GM23338 (cell line): ENCODE measurements around the gene UBA3. TPM values are rescaled to one million over a fixed set of nuclear protein-coding genes. Genes with fewer than 3 reads are reported as not detected.

Source experiments
- ATAC-seq: fragments of 200-7000 bp; cut with Tn5 transposase; 3 replicates; pipeline ENCODE4 v1.9.1; 2020
- DNase-seq: peaks from one replicate; pipeline ENCODE4 v3.0.0-alpha.2; 2015; ENCODE audit warnings: low spot score
- H2AFZ ChIP-seq: fragments of 200-600 bp; sonication (generic); 2 replicates; pipeline ENCODE4 v1.8.0; 2016; ENCODE audit warnings: antibody characterized with exemption, mild to moderate bottlenecking, moderate library complexity
- H3F3A ChIP-seq: fragments of 200-600 bp; sonication (generic); replicated peaks from 2 replicates; pipeline ENCODE4 v1.8.0; 2017; ENCODE audit warnings: antibody characterized with exemption, mixed run types, low read depth
- H3K27ac ChIP-seq: fragments of 200-600 bp; sonication (generic); 2 replicates; pipeline ENCODE4 v1.6.1; 2016; ENCODE audit warnings: low read depth
- H3K27me3 ChIP-seq: fragments of 200-600 bp; sonication (generic); 2 replicates; pipeline ENCODE4 v1.8.0; 2016; ENCODE audit warnings: mild to moderate bottlenecking, mixed run types, moderate library complexity; ENCODE audit not compliant: insufficient read depth
- H3K36me3 ChIP-seq: fragments of 200-600 bp; sonication (generic); 2 replicates; pipeline ENCODE4 v1.8.0; 2016; ENCODE audit warnings: mild to moderate bottlenecking; ENCODE audit not compliant: insufficient read depth
- H3K4me1 ChIP-seq: fragments of 200-600 bp; sonication (generic); 2 replicates; pipeline ENCODE4 v1.8.0; 2016; ENCODE audit warnings: mild to moderate bottlenecking, moderate library complexity; ENCODE audit not compliant: insufficient read depth
- H3K4me2 ChIP-seq: fragments of 200-600 bp; sonication (generic); 2 replicates; pipeline ENCODE4 v1.7.1; 2017; ENCODE audit warnings: mixed run types
- H3K4me3 ChIP-seq: fragments of 200-600 bp; sonication (generic); 2 replicates; pipeline ENCODE4 v1.6.1; 2016; ENCODE audit warnings: mixed run types
- H3K79me2 ChIP-seq: fragments of 200-600 bp; sonication (generic); replicated peaks from 2 replicates; pipeline ENCODE4 v1.8.0; 2017; ENCODE audit warnings: mild to moderate bottlenecking; ENCODE audit not compliant: insufficient read depth
- H3K9me2 ChIP-seq: fragments of 200-600 bp; sonication (generic); 2 replicates; pipeline ENCODE4 v1.8.0; 2017; ENCODE audit not compliant: insufficient read depth
- H4K20me1 ChIP-seq: fragments of 200-600 bp; sonication (generic); replicated peaks from 2 replicates; pipeline ENCODE4 v1.8.0; 2017; ENCODE audit warnings: mild to moderate bottlenecking; ENCODE audit not compliant: insufficient read depth
- H3K27ac Mint-ChIP-seq: 2 replicates; pipeline ENCODE4 v1.8.0; 2020; ENCODE audit warnings: inconsistent platforms, mild to moderate bottlenecking, moderate library complexity, mixed read lengths
- H3K27me3 Mint-ChIP-seq: 3 replicates; pipeline ENCODE4 v1.8.0; 2022; ENCODE audit warnings: low read depth, mild to moderate bottlenecking, moderate library complexity, mixed read lengths, inconsistent platforms; ENCODE audit not compliant: insufficient read depth, poor library complexity
- H3K36me3 Mint-ChIP-seq: 3 replicates; pipeline ENCODE4 v1.8.0; 2021; ENCODE audit warnings: low read depth, mild to moderate bottlenecking, inconsistent platforms, moderate library complexity, mixed read lengths
- H3K4me1 Mint-ChIP-seq: 3 replicates; pipeline ENCODE4 v1.8.0; 2020; ENCODE audit warnings: mild to moderate bottlenecking, inconsistent platforms, mixed read lengths
- H3K4me3 Mint-ChIP-seq: 3 replicates; pipeline ENCODE4 v1.8.0; 2021; ENCODE audit warnings: moderate library complexity, mild to moderate bottlenecking, inconsistent platforms, mixed read lengths
- H3K9me3 Mint-ChIP-seq: 3 replicates; pipeline ENCODE4 v1.8.0; 2020; ENCODE audit warnings: moderate library complexity, mild to moderate bottlenecking, inconsistent platforms, mixed read lengths
- CREB1 ChIP-seq: fragments of 250-450 bp; sonication (Bioruptor Pico); IDR thresholded peaks from 2 replicates; pipeline ENCODE4 v1.5.0; 2020; ENCODE audit warnings: low read depth, mild to moderate bottlenecking, moderate library complexity
- EZH2 ChIP-seq: fragments of 200-600 bp; sonication (generic); IDR thresholded peaks from one replicate; pipeline ENCODE4 v1.8.0; 2017; ENCODE audit warnings: antibody characterized with exemption, mild to moderate bottlenecking, low read depth; ENCODE audit not compliant: unreplicated experiment
- EZH2phosphoT487 ChIP-seq: fragments of 200-600 bp; sonication (generic); IDR thresholded peaks from one replicate; pipeline ENCODE4 v1.8.1; 2018; ENCODE audit warnings: antibody characterized with exemption; ENCODE audit not compliant: unreplicated experiment
- JUNB ChIP-seq: IDR thresholded peaks from one replicate; pipeline ENCODE4 v1.6.1; 2016; ENCODE audit warnings: antibody characterized with exemption; ENCODE audit not compliant: unreplicated experiment
- NANOG ChIP-seq: IDR thresholded peaks from 2 replicates; pipeline ENCODE4 v1.6.1; 2016; ENCODE audit warnings: antibody characterized with exemption, borderline replicate concordance
- STAT1 ChIP-seq: IDR thresholded peaks from one replicate; pipeline ENCODE4 v1.6.1; 2016; ENCODE audit warnings: antibody characterized with exemption; ENCODE audit not compliant: unreplicated experiment
- ZNF114 ChIP-seq: fragments of 250-450 bp; sonication (Bioruptor Pico); IDR thresholded peaks from 2 replicates; pipeline ENCODE4 v1.5.0; 2020; ENCODE audit warnings: mild to moderate bottlenecking, moderate library complexity
- ZNF331 ChIP-seq: fragments of 250-450 bp; sonication (Bioruptor Pico); IDR thresholded peaks from 2 replicates; pipeline ENCODE4 v1.5.0; 2020; ENCODE audit warnings: low read depth, mild to moderate bottlenecking, moderate library complexity
- polyA plus RNA-seq: library from polyadenylated mRNA; unstranded; fragments of >200 nt; fragmentation: Nextera tagmentation; extraction: Ambion mirVana; gene quantifications from 2 replicates; pipeline ENCODE4 v1.2.1, GENCODE V29; 2016
- total RNA-seq: library from RNA; depleted of rRNA; stranded (reverse); fragments of >200 nt; shearing (Covaris generic); gene quantifications from 2 replicates; pipeline ENCODE4 v1.2.3, GENCODE V29; 2014
- TF ChIP-seq, protein P1 (sequence below): IDR thresholded peaks from one replicate; pipeline ENCODE4 v1.6.1; 2018; ENCODE audit warnings: antibody characterized with exemption; ENCODE audit not compliant: unreplicated experiment
- TF ChIP-seq, protein P2 (sequence below), 2 experiments: fragments of 200-600 bp in 1 of 2; sonication (generic) in 1 of 2; conservative IDR thresholded peaks; 2 replicates each; pipeline versions ENCODE4 v1.5.1 to v1.6.1; 2016 to 2017; ENCODE audit warnings: antibody characterized with exemption in 2 of 2, low read depth in 2 of 2, mild to moderate bottlenecking in 2 of 2, moderate library complexity in 1 of 2
- TF ChIP-seq, protein P3 (sequence below): IDR thresholded peaks from 2 replicates; pipeline ENCODE4 v1.6.1; 2016; ENCODE audit warnings: antibody characterized with exemption
- TF ChIP-seq, protein P4 (sequence below): fragments of 250-450 bp; sonication (Bioruptor Pico); IDR thresholded peaks from 2 replicates; pipeline ENCODE4 v1.5.0; 2020; ENCODE audit warnings: mild to moderate bottlenecking, moderate library complexity

The UBA3 gene
- total and polyA plus RNA-seq, 2 experiments from 2014 or later, result 53.2 to 85.3 TPM

DNA sequence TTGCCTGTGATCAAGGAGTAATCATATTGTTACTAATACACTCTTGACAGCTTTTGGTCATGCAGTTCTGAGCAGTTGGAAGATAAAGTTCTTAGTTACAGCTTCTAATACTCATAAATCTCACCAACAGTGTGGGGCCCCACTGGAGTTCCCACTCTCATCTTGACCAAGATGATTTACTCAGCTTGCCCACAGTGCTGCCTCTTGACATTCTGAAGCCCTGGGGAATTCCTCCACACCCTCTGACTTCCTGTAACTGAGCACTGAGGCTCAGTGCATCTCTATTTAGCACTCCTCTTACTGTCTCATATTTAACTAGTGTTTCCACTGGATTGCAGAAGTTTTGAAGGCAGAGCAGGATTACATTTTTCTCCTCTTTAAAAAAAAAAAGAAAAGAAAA is 2.6 kb upstream of the UBA3 start:
- ATAC-seq, result no peak
- H3K4me3 Mint-ChIP-seq, result no peak overlapping the region
- H3K79me2 ChIP-seq, result peaks cover 24% of the 10 kb centered on the region

More for the DNA sequence above, 2.6 kb upstream of the UBA3 start:
- Histone ChIP-seq H3K36me3 (no peaks in the 10 kb centered on the region), H3K4me1 (peaks cover 37% of the 10 kb centered on the region), H4K20me1 (no peaks in the 10 kb centered on the region), H3K27ac (no peak overlapping the region), H3K27me3 (no peaks in the 10 kb centered on the region), H3K4me3 (no peak overlapping the region), H3K4me2 (no peak overlapping the region), H3F3A (no peaks in the 10 kb centered on the region), H3K9me2 (no peaks in the 10 kb centered on the region), H2AFZ (no peak overlapping the region)
- no peak for TF ChIP-seq EZH2phosphoT487
- TF ChIP-seq, protein P1, sequence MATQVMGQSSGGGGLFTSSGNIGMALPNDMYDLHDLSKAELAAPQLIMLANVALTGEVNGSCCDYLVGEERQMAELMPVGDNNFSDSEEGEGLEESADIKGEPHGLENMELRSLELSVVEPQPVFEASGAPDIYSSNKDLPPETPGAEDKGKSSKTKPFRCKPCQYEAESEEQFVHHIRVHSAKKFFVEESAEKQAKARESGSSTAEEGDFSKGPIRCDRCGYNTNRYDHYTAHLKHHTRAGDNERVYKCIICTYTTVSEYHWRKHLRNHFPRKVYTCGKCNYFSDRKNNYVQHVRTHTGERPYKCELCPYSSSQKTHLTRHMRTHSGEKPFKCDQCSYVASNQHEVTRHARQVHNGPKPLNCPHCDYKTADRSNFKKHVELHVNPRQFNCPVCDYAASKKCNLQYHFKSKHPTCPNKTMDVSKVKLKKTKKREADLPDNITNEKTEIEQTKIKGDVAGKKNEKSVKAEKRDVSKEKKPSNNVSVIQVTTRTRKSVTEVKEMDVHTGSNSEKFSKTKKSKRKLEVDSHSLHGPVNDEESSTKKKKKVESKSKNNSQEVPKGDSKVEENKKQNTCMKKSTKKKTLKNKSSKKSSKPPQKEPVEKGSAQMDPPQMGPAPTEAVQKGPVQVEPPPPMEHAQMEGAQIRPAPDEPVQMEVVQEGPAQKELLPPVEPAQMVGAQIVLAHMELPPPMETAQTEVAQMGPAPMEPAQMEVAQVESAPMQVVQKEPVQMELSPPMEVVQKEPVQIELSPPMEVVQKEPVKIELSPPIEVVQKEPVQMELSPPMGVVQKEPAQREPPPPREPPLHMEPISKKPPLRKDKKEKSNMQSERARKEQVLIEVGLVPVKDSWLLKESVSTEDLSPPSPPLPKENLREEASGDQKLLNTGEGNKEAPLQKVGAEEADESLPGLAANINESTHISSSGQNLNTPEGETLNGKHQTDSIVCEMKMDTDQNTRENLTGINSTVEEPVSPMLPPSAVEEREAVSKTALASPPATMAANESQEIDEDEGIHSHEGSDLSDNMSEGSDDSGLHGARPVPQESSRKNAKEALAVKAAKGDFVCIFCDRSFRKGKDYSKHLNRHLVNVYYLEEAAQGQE, result no peak
- TF ChIP-seq STAT1, result no peak
- TF ChIP-seq JUNB, result no peak
- no peak for TF ChIP-seq CREB1
- TF ChIP-seq, protein P2, sequence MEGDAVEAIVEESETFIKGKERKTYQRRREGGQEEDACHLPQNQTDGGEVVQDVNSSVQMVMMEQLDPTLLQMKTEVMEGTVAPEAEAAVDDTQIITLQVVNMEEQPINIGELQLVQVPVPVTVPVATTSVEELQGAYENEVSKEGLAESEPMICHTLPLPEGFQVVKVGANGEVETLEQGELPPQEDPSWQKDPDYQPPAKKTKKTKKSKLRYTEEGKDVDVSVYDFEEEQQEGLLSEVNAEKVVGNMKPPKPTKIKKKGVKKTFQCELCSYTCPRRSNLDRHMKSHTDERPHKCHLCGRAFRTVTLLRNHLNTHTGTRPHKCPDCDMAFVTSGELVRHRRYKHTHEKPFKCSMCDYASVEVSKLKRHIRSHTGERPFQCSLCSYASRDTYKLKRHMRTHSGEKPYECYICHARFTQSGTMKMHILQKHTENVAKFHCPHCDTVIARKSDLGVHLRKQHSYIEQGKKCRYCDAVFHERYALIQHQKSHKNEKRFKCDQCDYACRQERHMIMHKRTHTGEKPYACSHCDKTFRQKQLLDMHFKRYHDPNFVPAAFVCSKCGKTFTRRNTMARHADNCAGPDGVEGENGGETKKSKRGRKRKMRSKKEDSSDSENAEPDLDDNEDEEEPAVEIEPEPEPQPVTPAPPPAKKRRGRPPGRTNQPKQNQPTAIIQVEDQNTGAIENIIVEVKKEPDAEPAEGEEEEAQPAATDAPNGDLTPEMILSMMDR (conservative IDR thresholded peaks at IDR 0.05; ENCODE audit: low read depth in 2 of 2), result no peak
- TF ChIP-seq NANOG, result no peak
- TF ChIP-seq, protein P3, sequence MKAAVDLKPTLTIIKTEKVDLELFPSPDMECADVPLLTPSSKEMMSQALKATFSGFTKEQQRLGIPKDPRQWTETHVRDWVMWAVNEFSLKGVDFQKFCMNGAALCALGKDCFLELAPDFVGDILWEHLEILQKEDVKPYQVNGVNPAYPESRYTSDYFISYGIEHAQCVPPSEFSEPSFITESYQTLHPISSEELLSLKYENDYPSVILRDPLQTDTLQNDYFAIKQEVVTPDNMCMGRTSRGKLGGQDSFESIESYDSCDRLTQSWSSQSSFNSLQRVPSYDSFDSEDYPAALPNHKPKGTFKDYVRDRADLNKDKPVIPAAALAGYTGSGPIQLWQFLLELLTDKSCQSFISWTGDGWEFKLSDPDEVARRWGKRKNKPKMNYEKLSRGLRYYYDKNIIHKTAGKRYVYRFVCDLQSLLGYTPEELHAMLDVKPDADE, result no peak
- no peak for TF ChIP-seq ZNF114 (CRISPR knock-in tag)
- TF ChIP-seq EZH2, result no peak
- TF ChIP-seq, protein P4, sequence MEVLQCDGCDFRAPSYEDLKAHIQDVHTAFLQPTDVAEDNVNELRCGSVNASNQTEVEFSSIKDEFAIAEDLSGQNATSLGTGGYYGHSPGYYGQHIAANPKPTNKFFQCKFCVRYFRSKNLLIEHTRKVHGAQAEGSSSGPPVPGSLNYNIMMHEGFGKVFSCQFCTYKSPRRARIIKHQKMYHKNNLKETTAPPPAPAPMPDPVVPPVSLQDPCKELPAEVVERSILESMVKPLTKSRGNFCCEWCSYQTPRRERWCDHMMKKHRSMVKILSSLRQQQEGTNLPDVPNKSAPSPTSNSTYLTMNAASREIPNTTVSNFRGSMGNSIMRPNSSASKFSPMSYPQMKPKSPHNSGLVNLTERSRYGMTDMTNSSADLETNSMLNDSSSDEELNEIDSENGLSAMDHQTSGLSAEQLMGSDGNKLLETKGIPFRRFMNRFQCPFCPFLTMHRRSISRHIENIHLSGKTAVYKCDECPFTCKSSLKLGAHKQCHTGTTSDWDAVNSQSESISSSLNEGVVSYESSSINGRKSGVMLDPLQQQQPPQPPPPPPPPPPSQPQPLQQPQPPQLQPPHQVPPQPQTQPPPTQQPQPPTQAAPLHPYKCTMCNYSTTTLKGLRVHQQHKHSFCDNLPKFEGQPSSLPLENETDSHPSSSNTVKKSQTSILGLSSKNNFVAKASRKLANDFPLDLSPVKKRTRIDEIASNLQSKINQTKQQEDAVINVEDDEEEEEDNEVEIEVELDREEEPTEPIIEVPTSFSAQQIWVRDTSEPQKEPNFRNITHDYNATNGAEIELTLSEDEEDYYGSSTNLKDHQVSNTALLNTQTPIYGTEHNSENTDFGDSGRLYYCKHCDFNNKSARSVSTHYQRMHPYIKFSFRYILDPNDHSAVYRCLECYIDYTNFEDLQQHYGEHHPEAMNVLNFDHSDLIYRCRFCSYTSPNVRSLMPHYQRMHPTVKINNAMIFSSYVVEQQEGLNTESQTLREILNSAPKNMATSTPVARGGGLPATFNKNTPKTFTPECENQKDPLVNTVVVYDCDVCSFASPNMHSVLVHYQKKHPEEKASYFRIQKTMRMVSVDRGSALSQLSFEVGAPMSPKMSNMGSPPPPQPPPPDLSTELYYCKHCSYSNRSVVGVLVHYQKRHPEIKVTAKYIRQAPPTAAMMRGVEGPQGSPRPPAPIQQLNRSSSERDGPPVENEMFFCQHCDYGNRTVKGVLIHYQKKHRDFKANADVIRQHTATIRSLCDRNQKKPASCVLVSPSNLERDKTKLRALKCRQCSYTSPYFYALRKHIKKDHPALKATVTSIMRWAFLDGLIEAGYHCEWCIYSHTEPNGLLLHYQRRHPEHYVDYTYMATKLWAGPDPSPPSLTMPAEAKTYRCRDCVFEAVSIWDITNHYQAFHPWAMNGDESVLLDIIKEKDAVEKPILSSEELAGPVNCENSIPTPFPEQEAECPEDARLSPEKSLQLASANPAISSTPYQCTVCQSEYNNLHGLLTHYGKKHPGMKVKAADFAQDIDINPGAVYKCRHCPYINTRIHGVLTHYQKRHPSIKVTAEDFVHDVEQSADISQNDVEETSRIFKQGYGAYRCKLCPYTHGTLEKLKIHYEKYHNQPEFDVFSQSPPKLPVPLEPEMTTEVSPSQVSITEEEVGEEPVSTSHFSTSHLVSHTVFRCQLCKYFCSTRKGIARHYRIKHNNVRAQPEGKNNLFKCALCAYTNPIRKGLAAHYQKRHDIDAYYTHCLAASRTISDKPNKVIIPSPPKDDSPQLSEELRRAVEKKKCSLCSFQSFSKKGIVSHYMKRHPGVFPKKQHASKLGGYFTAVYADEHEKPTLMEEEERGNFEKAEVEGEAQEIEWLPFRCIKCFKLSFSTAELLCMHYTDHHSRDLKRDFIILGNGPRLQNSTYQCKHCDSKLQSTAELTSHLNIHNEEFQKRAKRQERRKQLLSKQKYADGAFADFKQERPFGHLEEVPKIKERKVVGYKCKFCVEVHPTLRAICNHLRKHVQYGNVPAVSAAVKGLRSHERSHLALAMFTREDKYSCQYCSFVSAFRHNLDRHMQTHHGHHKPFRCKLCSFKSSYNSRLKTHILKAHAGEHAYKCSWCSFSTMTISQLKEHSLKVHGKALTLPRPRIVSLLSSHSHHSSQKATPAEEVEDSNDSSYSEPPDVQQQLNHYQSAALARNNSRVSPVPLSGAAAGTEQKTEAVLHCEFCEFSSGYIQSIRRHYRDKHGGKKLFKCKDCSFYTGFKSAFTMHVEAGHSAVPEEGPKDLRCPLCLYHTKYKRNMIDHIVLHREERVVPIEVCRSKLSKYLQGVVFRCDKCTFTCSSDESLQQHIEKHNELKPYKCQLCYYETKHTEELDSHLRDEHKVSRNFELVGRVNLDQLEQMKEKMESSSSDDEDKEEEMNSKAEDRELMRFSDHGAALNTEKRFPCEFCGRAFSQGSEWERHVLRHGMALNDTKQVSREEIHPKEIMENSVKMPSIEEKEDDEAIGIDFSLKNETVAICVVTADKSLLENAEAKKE, result no peak
- TF ChIP-seq ZNF331 (CRISPR knock-in tag), result no peak
- H3K27me3 Mint-ChIP-seq, result no peaks in the 10 kb centered on the region
- no peak overlapping the region for H3K27ac Mint-ChIP-seq
- H3K4me1 Mint-ChIP-seq, result peaks cover 44% of the 10 kb centered on the region
- H3K36me3 Mint-ChIP-seq, result peaks cover under 1% of the 10 kb centered on the region; the same call in 1 of the 3 replicates
- no peak for DNase-seq
- H3K9me3 Mint-ChIP-seq, result no peaks in the 10 kb centered on the region
